Measurements from ENCODE around the gene PRSS50.
A peak's percentile ranks its signal among the peaks of the same experiment; 100 is the strongest.

PRSS50 gene

DNA sequence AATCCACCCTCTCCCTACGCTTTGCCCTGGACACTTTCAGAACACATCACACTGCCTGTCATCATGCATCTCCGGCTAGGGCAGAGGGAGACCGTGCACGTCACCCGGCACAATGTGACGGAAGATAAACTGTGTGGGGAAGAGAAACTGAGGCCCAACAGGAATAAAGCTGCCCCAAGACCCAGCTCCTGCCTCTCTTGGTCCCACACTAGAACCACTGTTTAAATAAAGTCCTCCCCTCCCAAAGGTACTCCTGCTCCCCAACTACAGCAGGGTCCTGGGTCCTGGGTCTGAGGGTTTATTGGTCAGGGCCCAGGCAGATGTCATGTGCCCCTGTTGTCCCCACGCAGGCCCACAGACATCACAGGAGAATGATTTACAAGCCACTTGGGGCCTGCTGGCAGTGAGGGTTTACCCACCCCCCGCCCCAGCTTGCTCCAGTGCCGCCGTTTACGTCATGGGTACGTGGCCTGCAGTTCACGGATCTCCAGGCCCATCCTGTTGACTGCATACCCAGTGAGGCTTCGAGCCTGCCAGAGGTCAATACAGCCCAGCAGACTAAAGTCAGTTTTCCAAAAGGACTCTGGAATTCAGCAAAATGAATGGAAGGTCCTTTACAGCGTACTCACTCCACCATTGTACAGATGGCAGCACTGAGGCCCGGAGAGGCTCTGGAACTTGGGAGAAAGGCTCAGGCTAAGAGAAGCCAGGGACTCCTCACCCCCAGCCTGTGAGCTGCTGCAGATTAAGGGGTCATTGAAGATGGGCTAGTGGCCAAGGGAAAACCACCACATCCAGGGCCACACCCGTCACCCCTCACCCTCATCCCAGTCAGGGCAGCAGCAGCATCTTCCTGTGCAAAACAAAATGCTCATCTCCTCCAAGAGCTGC lies 47.4 kb downstream of the PRSS50 start:
- DNase-seq (ENCODE audit: low spot score) = no peak

DNA sequence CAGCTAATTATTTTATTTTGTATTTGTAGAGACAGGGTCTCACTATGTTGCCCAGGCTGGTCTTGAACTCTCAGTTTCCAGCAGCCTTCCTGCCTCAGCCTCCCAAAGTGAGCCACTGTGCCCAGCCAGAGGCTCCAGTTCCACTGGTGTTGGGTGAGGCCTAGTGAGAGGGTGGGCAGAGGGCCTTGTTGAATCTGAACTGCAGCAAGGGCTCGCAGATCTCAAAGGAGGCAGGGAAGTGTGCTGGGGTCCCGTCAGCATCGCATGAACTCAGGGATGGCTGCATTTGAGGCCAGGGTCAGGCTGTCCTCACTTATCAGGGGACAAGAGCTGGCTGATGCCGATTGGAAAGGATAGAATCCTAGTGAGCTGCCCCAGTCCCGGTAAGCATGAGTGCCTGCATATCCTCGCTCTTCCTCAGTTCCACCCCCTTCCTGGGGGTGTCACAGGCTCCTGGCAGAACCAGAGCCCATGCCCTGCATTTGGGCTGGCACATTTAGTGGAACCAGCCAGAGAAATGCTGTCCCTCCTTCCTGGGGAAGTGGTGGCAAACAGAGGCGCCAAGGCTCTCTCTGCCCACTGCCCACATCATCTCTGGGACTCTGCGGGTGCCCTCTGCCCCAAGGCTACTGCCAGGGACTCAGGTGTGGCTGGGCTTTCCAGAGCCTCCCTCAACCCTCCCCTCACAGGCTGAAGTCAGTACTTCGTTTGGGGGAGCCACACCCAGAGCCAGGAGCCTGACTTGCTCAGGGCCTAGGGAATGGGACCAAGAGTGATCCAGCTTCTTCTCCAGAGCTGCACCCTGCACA lies 48.3 kb downstream of the PRSS50 start:
- no peak for DNase-seq (ENCODE audit: low spot score)

DNA sequence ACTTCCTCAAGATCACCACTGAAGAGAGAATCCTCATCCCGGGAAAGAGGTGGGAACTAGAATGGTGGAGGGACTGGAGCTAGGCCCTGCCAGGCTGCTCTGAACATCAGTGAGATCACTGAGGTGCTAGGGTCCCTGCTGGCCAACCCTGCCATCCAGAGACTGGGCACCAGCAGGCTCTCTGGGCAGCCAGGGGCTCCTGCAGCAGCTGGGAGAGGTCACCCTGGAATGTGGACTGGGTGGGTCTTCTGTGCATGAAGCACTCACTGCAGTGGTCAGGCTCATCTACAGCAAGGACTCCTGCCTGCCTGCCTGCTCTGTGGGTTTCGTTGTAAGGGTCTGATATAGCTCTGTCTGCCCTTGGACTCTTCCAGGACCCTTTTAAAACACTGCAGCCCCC lies 49.1 kb downstream of the PRSS50 start:
- no peak for DNase-seq (ENCODE audit: low spot score)

DNA sequence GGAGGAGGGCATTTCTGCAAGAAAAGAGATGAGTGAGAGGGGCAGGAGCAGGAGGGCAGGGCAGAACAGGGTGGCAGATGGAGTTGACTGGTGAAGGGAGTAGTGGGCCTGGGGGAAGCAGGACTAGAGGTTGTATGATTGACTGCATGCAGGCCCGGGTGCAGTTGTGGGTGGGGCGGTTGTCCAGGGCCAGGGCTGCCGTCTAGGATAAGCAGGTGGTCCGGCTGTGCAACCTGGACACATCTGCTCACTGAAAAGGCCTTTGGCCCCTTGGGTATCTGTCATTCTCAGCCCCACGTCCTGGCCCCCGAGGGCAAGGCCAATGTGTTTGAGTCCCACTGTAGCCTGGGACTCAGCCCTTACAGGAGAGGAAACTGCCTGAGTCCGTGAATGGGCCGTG lies 49.6 kb downstream of the PRSS50 start:
- DNase-seq (ENCODE audit: low spot score) = no peak

DNA sequence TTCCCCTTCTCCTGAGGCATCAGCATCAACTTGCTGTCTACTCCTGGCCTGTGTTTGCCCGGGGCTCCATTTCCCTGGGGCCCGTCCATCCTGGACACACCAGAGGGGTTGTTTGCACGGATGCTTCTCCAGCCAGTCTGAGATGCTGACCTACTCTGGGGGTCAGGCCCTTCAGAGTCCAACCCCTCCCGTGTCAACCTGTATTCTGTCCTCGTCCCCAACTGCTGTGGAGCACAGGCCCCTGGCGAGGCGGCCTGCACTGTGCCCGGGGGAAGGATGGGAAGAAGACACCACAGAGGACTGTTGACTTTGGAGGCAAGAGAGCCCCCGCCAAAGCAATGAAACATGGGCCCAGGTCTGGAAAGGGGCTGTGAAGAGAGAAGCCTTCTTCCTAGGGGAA lies 50.0 kb downstream of the PRSS50 start:
- DNase-seq (ENCODE audit: low spot score) = no peak

DNA sequence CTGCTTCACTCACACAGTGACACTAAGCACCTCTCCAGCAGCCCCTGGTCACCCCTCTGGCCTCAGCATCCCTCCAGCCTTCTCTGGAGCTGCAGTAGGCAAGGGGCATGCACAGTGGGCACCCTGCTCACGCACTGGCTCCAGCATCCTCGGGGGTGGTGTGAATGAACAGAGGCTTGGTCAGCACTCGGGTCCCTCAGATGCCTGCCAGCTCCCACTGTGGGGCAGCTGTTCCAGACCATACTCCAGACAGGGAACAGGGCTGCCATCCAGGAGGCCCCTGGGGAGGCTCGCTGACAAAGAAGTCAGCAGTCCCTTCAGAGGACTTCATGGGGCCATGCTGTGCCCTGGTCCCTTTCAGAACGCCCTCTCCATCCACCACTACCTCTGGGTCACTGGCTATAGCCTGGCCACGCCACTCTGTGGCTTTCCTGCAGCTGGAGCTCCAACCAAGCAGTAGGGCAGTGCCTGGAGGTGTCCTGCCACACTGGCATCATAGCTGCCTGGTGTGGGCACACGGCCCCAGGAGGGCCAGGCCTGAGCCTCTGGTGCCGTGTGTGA lies 50.5 kb downstream of the PRSS50 start:
- DNase-seq (ENCODE audit: low spot score) = no peak

DNA sequence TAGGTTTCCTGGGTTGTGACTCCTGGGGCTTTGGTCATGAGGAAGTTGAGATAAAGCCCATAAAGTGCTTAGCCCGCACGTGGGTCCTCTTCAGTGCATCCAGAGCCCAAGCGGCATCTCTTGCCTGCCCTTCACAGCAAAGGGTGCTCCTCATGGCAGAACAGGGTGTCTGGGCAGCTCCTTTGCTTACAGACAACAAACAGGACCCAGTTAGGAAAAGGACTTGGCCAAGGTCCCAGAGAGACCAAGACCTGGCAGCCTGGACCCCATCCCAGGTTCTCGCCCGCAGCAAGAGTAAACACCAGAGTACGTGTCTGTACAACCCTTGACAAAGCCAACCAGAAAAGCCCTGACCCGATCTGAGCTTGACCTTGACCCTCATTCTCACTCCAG lies 51.2 kb downstream of the PRSS50 start:
- no peak for DNase-seq (ENCODE audit: low spot score)

DNA sequence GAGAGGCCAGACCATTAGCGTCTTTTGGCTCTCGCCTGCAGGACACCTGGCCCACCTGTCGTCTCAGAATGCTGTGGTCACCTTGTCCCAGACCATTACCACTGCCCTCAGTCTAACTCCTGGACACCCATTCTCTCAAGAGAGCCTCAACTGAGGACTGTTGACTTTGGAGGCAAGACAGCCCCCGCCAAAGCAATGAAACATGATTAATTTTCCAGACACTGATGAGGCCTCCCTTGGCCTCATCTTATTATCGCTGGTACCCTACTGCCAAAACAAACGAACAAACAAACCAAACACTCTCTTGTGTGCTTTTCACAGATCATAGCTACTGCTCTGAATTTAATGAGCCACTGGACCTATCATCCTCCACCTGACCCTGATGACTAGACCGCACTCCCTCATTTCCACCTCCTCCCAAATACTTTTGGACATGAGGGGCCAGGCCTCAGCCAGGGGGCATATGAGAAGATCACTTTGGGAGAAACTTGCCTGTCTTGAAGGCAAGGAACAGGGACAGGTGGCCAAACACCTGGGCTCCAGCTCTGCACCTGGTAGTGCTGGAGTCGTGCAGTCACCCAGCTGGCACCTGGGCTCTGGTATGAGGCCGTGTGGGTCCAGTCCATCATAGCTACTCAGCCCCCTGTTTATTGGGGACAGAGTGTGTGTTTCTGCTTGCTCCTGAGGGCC lies 51.8 kb downstream of the PRSS50 start:
- no peak for DNase-seq (ENCODE audit: low spot score)

DNA sequence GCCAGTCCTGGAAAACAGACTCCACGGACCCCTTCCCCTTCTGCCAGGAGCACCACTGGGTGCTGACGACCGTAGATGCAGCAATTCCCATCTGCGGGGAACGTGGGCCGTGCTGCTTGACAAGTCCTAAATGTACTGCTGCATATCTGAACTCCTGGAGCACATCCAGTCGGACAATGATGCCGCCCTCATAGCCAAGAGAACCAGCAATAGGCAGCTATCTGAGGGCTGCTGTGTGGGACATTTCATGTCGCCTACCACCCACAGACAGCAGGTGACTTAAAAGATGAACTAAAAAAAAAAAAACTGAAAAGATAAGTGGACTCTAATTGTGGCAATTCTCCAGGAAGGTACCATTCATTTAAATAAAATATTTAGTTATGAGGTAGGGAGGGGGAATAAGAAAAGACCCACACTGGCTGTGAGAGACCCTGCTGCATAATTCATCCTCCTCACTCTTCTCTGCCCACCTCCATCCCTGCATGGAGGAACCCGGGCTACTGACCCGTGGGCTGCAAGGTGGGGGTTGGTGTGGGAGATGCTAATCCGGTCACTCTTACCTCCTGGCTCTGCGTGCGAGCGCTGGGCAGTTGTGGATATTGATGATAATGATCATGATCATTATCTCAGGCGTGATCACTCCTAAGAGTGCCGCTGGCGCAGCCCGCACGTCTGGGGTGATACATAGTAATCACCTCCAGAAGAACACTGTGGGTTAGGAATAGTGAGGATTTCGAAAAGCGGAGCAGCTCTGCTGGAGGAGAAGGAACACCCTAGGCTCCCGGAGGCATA lies 52.5 kb downstream of the PRSS50 start:
- DNase-seq (ENCODE audit: low spot score) = no peak

DNA sequence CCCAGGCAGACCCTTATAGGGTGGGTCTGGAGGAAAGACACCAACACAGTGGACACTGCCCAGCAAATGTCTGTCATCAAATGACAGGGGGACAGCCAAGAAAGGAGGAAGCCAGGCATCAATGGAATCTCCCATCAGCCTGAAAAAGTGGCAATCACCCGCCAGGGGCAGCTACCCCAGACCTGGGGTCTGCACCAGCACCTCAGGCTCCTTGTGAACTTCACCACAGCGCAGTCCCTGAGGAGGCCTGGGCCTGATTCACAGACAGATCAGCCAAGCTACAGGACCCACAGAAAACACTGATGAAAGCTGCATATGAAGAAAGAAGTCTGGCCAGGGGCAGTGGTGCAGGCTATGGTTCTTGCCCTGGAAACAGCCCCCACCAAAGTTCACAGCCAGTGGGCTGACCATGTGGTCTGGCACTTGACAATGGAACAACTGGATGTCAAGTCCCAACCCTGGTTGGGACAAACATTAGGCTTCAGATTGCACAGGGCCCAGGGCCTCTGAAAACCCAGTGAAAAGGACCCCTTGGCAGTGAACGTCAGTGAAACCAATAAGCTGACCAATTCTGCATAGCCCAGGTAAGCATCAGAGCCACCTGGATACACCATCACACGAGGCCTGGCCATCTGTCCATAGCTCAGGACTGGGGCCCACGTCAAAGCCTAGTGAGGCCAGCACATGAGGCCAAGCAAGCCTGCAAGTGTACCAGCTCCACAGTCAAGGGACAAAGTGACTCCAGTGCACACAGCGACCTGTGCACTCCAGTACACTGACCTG lies 53.3 kb downstream of the PRSS50 start:
- DNase-seq (ENCODE audit: low spot score) = no peak

DNA sequence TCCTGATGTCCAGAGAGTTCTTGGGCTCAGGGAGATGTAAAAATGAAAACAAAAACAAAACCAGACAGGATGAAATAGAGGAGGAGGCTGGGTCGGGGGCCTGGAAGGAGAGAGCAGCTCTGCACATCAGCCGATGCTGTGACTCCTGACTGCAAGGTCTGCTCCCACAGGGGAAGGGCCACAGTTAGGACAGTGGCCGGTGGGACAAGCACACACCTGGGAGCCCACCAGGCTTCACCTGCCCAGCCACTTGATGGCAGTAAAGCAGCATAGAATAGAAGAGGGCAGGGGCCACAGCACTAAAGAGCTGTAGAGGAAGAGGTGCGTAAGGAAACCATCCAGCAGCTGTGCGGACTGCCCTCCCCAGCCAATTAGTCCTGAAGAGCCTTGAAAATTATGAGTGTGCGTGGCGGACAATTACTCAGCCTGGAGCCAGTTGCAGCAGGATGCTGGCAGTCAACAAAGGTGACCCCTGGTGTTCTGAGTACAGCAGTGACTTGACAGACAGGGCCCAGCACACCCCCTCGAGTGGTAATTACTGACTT lies 54.0 kb downstream of the PRSS50 start:
- DNase-seq (ENCODE audit: low spot score) = peak; percentile 43

DNA sequence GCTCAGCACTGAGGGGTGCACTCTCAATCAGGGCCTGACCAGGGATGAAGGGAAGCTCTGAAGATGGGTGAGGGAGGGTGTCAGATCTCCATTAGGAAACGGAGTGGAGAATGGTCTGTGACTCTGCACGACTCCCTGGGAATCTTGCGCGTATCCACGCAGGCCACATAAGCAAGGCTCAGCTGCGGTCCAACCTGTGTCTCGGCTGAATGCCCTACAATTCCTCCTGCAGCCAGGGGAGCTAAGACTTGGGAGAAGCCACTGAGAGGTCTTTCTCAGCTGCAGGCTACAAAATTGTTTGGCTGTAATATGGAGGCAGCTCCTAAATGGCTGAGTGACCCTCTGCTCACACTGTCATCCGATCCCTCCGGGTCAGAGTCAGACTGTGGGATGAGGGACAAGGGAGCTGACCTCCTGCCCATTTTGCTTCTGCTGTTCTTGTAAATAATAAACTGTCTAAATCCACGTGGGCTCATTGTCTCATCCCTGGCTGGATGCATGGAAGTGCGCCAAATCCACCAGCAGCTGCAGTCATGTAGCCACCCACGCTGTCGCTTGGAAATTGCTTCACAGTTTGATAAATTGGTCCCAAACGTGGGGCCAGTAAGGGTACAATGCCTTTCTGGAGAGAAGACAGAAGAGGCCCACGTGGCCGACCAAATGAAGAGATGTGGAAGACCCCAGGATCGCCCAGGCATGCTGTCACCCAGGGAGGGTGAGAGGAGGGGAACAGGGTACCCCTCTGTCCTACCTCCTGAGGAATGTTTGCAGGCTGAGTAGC lies 54.7 kb downstream of the PRSS50 start:
- DNase-seq (ENCODE audit: low spot score) = no peak
